AML-193 (cell line): ENCODE data around the gene KNCN.

Experiments
- DNase-seq, 2 experiments: peaks; one replicate each; lab custom pipeline; 2025; lab: John Stamatoyannopoulos, UW

Gene KNCN

GRCh38 chr1:46551597-46552095, at the start of gene KNCN:
Gene KNCN (minus strand): TSS chr1:46551647. CDS start chr1:46551215, 432 bp downstream.
- DNase-seq, result no peak

- no peak for DNase-seq
These were observed 47.9 kb upstream of the KNCN start for GRCh38 chr1:46599059-46599970.

GRCh38 chr1:46596846-46597245, 45.4 kb upstream of the KNCN start:
- no peak for DNase-seq

GRCh38 chr1:46596036-46596435, 44.6 kb upstream of the KNCN start:
- DNase-seq, result no peak

DNA sequence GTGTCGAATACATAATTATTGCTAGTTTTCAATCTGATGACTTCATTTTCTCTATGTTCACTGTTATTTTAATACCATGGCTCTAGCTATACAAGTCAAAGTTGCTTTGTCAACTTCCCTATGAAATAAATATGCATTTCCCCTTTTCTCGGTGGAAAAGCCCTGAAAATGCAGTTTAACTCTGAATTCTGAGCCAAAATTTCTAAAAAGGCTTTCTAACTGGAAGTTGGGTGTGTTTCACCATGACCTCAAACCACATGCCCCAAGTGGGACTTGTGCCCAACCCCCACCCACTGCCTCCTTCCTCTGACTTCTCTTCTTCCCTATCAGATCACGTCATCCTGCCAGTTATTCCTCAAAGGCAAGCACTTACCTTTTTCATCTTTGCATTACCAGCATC, 43.7 kb upstream of the KNCN start:
- DNase-seq, result peak; percentile 88 to 89

- no peak for DNase-seq
These were observed 42.6 kb upstream of the KNCN start for GRCh38 chr1:46594063-46594462.

DNA sequence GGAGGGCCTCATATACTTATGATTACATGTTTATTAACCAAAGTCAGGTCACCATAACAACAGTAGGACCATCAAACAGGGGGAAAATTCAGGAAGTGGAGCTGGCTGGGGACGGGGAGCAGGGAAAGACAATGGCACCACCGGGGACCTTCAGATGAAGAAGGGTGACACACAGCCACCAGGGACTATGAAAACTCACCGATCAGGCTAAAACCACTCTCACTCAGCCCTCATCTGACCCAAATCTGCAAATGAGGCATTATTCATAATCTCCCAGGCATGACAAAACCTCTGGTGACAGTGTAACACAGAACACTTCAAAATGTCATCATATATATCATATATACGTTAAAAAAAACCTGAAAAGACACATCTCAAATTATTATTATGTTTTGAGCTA, 41.4 kb upstream of the KNCN start:
- DNase-seq, result no peak

DNA sequence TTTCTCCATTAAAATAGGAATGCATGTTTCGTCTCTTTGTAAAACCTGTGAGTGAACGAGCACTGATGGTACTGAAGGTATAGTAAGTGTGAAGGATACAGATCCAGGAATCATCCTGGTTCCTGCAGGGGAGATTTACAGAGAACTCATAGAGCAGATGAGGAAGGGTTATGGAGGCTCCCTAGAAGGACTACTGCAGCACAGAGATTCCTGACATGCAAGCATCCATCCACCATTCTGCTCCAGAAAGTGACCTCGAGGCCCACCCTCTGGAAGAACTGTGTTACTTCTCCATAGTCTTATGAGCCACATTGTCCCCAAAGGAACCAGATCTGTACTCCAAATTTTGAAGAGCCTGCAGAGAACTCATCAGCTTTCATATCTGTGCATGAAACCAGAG, 38.1 kb upstream of the KNCN start:
- no peak for DNase-seq

- peak in 1 of 2 experiments; percentile 4 for DNase-seq
These were observed 35.6 kb upstream of the KNCN start for GRCh38 chr1:46587069-46587468.

DNA sequence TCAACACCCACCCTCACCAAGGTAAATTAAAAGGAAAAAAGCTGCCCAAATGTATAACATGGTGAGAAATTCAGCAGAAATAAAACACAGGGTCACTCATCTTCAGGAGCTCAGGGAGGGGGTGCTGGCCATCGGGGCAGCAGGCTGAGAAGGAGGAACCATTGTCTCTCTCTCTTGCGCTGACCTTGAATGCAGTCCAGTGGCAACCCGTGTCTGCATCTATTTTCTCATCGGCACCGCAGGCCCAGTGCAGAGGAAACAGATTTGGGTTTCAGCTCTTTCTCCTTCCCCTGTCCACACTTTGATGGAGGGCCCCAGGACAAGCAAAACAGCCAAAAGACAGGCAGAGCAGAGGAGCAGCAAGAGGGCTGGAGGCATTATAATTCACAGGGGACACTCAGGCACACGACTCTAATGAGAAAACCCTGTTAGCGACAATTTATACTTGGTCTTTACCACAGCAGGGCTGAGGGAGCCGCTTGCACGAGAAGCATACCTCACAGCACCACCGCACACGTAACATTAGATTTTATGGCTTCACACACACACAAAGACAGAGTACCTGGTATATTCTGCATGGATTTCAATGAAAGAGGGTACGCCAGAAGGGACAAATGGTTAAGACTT, 34.0 kb upstream of the KNCN start:
- no peak for DNase-seq

DNA sequence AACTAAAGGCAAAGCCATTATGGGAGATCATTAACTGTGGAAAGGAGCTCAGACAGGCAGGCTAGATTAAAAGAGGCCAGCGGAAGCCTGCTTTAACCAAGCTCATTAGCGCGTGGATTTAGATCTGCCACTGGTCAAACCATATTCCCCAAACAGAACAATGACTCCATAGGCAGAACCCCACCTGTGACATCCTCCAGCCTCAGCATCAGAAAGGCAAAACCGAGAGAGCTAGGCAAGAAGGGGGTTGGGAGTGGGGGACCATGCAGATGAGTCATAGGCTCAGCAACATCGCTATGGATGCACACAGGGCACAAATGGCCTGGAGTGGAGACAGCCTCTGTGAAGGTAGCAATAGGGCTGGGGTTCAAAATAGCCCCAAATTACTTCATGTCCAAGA, 32.0 kb upstream of the KNCN start:
- no peak for DNase-seq

- DNase-seq, result no peak
These were observed 31.5 kb upstream of the KNCN start for GRCh38 chr1:46582972-46583371.

- peak; percentile 96 to 98 for DNase-seq
These were observed 30.4 kb upstream of the KNCN start for GRCh38 chr1:46581681-46582455.

DNA sequence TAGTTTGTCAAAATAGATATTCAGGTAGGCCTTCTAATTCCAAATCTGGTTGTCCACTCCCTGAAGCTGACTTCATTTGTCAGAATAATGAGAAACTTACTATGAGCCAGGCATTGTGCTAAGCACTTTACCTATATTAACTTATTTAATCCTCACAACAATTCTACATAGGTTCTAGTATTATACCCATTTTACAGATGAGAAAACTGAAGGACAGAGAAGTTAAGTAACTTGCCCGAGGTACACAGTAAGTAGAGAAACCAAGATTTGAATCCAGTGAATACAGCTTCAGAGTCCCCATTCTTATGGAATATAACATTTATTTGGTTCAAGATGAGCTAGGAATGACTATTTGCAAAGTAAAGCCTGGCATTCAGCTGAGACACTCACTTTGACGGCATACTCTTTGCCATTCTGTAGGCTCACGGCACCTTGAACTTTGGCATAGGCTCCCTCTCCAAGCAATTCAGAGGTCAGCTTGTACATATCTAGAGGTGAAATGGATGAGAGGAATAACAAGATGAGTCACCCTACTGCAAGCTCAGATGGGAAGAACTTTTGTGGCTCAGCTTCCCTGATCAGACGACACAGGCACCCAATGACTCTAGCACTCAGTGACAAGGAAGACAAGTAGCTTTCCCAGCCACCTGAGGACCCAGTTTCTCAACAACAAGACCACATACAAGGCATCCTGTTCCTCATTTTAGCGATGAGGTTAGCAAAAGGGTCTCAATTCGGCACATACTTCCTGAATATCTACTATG, 28.9 kb upstream of the KNCN start:
- peak; percentile 74 to 76 for DNase-seq

DNA sequence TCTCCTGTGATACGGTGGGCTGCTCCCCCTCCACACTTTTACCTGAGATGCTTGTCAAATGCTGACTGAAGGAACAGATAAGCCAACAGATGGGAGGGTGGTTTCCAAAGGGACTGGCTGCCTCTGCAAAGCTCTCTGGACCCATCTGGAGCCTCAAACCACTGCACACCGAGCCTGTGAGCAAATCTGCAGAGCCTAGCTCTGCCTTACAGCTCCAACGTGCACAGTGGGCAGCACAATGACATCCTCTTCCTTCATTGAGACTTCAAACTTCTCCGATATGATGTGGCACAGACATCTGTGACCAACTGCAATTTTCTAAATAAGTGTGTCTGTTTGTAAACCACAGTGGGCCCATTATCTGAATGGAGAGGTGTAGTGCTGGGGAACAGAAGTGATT, 26.2 kb upstream of the KNCN start:
- DNase-seq, result no peak

- DNase-seq, result no peak
These were observed 25.1 kb upstream of the KNCN start for GRCh38 chr1:46576596-46576995.

DNA sequence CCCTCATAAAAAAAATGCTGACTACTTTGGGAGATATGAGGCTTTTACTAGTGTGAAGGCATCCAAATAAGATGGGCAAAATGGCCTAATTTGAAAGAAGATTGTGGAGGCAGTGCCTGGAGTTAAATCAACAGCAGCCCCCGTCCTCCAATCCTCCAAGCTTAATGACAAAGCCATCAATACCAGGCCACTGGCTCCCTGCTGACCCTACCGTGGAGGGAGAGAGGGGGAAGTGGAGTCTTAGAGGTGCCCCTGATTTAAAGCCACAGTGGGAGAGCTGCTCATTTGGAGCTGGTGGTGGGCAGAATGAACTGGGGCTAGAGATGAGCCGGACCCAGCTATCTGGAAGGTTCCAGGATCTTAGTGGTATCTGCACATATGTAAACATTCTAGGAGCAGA, 24.3 kb upstream of the KNCN start:
- DNase-seq, result no peak

DNA sequence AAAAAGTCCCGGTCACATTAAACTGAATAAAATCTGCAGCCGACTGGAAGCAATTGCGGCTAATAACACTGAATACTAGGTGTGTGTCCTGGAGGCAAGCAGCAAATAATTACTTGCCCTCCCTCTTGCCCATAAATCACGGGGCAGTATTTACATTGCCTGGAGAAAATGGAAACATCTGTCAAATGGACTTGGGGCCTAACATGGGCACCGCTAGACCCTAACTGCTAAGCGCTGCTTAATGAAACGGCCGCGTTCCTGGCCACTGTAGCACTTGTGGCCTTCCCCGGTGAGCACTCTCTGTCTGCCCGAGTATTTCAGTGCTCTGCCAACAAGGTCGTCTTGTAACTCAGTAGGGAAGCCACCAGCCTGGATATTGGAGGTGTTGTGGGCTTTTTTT, 23.9 kb upstream of the KNCN start:
- no peak for DNase-seq

GRCh38 chr1:46571691-46572225, 20.3 kb upstream of the KNCN start:
- DNase-seq, result no peak

DNA sequence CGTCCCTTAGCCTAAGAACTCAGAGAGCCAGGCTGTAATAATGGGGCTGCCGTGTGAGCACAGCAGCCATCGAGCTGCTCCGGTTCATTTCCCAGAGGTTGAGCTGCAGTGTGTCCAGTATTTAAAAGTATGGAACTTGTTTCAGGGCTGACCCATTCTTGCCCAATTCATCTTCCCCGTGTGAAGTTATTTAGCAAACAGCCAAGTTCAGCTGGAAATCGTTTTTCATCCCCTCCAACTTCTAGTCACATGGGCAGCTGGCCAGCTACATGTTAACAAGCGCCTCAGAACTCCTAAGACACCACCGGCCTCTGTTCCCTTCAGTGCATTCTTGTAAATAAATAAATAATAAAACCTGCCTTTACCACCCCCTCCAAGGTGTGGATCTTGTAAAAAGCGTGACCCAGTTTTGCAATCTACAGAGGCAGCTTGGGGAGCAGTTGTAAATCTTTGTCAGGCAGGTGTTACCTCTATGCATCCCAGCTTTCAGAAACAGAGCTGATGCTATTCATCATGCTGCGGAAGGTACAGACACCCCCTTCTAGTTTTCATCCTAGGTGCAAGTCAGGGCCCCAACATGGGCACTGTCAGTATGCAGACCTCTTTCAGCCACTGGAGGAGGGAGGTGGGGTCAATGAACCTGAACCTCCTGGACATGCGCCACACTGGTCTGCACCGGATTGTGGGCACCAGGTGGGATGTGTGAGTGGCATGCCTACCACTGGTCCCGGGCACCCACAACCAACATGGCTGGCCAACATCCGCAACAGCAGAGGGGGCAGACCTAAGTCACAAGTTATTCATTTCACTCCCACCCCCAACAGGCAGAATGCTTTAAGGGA, 18.7 kb upstream of the KNCN start:
- DNase-seq, result no peak

- no peak for DNase-seq
These were observed 17.7 kb upstream of the KNCN start for GRCh38 chr1:46569116-46569515.
